ENCODE results near the gene NEURL3. TPM values are rescaled to one million over a fixed set of nuclear protein-coding genes. Genes with fewer than 3 reads are reported as not detected.

NEURL3 gene
- total and polyA plus RNA-seq, 9 of the 15 experiments (the other 6 are each of a cell fraction or from before 2014, with no cell fraction given): not detected

- TF ChIP-seq MNT (conservative IDR thresholded peaks at IDR 0.05) (peak in 1 of 2 experiments; percentile 25; a peak in 1 of 4 replicates), STAT5A (IDR thresholded peaks at IDR 0.05; ENCODE audit: borderline replicate concordance, low read length) (peak; percentile 68; the same call in 1 of the 2 replicates), TFAP4 (CRISPR knock-in tag; IDR thresholded peaks at IDR 0.05; ENCODE audit: borderline replicate concordance) (peak; percentile 45; the same call in 1 of the 2 replicates), GABPB1 (CRISPR knock-in tag; IDR thresholded peaks at IDR 0.05) (peak; percentile 27; the same call in 1 of the 2 replicates), NFE2 (IDR thresholded peaks at IDR 0.05; ENCODE audit: low read depth) (0 out of 2 replicates have a peak, but pooled peaks have one; percentile 18), PKNOX1 (IDR thresholded peaks at IDR 0.05) (peak; percentile 64), ESRRA (IDR thresholded peaks at IDR 0.05; ENCODE audit: borderline replicate concordance, low read depth) (no peak), ATF4 (CRISPR knock-in tag; IDR thresholded peaks at IDR 0.05) (no peak), ARID1B (IDR thresholded peaks at IDR 0.05) (peak; percentile 66), ZNF707 (CRISPR knock-in tag; conservative IDR thresholded peaks at IDR 0.05) (no peak), ZEB2 (IDR thresholded peaks at IDR 0.05) (0 out of 2 replicates have a peak, but pooled peaks have one; percentile 43), BHLHE40 (IDR thresholded peaks at IDR 0.05; ENCODE audit: low read length) (0 out of 2 replicates have a peak, but pooled peaks have one; percentile 30), DPF2 (IDR thresholded peaks at IDR 0.05) (peak; percentile 84), SIX5 (IDR thresholded peaks at IDR 0.05; ENCODE audit: borderline replicate concordance in 1 of 2, insufficient read depth in 1 of 2, low read depth in 1 of 2, low read length in 2 of 2) (peak; percentile 58 to 71), BCOR (IDR thresholded peaks at IDR 0.05) (peak; percentile 18; the same call in 1 of the 2 replicates), DDX20 (tag; IDR thresholded peaks at IDR 0.05; ENCODE audit: low read depth) (no peak), AFF4 (CRISPR knock-in tag; IDR thresholded peaks at IDR 0.05) (no peak), ZNF395 (CRISPR knock-in tag; IDR thresholded peaks at IDR 0.05) (peak; percentile 47; the same call in 1 of the 2 replicates)
Measured at GRCh38 chr2:96531872-96532505, 26.8 kb upstream of the NEURL3 start (continued).

All from K562 (cell line).